ENCODE results near the gene ELL.

DNA sequence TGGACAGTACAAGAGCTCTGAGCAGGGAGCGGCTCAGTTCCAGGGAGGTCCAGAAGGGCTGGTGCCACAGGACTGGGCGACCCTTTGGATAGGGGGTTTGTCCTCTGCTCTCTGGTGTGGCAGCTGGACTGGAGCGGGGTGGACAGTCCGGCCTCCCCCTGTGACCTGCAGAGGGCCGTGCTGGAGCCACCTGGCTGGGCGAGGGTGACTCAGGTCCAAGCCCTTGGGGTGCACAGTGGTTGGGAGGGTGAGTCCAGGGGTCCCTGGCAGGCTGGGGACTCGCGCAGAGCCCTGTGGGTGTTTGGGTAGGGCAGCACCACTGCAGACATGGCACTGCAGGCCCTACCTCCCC is 95.5 kb downstream of the ELL start:
- no peak for TF ChIP-seq EP300 (IDR thresholded peaks at IDR 0.05)
- no peak for TF ChIP-seq CTCF (IDR thresholded peaks at IDR 0.05)
- TF ChIP-seq POLR2A (IDR thresholded peaks at IDR 0.05): no peak
- TF ChIP-seq POLR2AphosphoS5 (IDR thresholded peaks at IDR 0.05): no peak
